Activated CD4-positive, alpha-beta T cell treated with anti-CD3 and anti-CD28 coated beads, Interleukin-2, amount 10 ng/mL, durations not matched to agents 24 days and 14 days (primary cell): ENCODE measurements around the gene GPC4. TPM values are rescaled to one million over a fixed set of nuclear protein-coding genes. Genes with fewer than 3 reads are reported as not detected.
A peak's percentile ranks its signal among the peaks of the same experiment; 100 is the strongest.

Source experiments
- DNase-seq: peaks from one replicate; pipeline ENCODE4 v3.0.0; 2022
- H3K27ac Mint-ChIP-seq: one replicate; pipeline ENCODE4 v1.8.0; 2022; ENCODE audit warnings: mild to moderate bottlenecking, mixed read lengths
- H3K27me3 Mint-ChIP-seq: one replicate; pipeline ENCODE4 v1.8.0; 2022; ENCODE audit warnings: mixed read lengths
- H3K36me3 Mint-ChIP-seq: one replicate; pipeline ENCODE4 v1.8.0; 2022; ENCODE audit warnings: low read depth, mild to moderate bottlenecking, mixed read lengths
- H3K4me1 Mint-ChIP-seq: one replicate; pipeline ENCODE4 v1.8.0; 2021; ENCODE audit warnings: mixed read lengths
- H3K4me3 Mint-ChIP-seq: one replicate; pipeline ENCODE4 v1.8.0; 2022; ENCODE audit warnings: mild to moderate bottlenecking, moderate library complexity, mixed read lengths
- H3K9me3 Mint-ChIP-seq: one replicate; pipeline ENCODE4 v1.8.0; 2021; ENCODE audit warnings: mixed read lengths
- intact Hi-C: fragments of 100-400 bp; cut with micrococcal nuclease; formaldehyde crosslinking; loops from one replicate; pipeline ENCODE4 v1.15.1; 2023
- total RNA-seq: library from RNA; stranded (reverse); gene quantifications from 2 replicates; pipeline ENCODE4 v1.2.3, GENCODE V29; 2022

Gene GPC4
- total RNA-seq = 0.05 TPM in 1 of 2 replicates, not detected in the other

DNA sequence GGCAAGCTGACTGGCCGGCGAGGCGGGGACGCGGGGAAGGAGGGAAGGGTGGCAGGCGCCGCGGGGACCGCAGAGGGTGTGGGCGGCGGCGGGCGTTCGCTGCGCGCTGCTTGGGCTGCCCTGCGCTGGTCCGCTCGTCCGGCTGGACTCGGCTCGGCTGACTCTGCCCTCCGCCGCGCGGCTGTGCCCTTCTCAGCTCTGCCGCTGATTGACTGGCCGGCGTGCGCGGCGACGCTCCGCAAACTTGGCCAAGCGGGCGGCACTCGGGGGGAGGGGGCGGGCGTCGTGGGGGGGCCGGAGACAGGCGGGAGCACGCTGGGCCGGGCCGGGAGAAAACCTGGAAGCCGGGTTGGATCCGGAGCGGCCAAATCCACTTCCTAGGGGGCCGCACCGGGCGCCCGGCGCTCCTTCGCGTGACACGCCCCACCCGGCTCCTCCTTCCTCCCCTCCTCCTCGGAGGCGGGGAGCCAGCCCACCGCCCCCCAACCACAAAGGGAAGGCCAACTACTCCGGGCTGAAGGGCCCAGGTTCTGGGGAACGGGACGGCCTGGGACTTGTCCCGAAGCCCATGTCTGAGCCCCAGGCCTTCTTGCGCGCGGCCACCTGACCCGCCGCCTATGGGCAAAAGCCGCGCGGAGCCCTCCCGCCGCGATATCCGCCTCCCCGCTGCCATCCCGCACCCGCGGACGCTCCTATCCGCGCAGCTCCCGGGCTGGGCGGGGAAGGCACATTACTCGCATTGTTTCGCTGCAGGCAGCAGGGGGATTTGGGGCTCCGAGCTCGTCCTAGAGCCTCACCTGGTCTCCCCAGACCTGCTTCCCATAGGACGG, at the start of gene GPC4:
Gene GPC4, minus strand, starts transcription at position 214 of the 830 bp plus-strand sequence. CDS start 524 bp downstream, outside the sequence.
- intact Hi-C loops = no loop called here
- H3K4me1 Mint-ChIP-seq = peaks cover 1% of the 10 kb centered on the region
- no peak within 1 kb of the TSS for H3K27ac Mint-ChIP-seq
- peak; percentile 49 for DNase-seq
- H3K9me3 Mint-ChIP-seq = no peaks in the 10 kb centered on the region
- H3K4me3 Mint-ChIP-seq = peak within 1 kb of the TSS; percentile 73
- H3K27me3 Mint-ChIP-seq = peaks cover 48% of the 10 kb centered on the region
- H3K36me3 Mint-ChIP-seq = no peaks in the 10 kb centered on the region

DNA sequence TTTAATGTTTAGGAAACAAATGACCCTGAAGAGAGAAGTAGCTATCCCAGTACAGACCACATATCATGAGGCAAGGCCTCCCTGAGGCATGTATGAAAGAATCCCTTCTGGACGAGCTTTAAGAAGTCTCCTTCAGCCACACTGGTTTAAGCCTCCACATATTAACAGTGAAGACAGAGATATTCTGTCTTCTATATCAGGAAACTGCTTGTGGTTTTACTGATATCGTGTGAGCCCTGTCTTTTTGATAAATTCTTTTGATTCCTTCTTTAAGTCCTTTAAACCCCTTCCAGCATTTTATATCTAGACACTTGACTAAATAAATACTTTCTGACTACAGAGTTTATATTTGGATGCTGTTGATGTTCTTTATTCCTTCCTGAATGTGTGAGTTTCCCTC, 45.9 kb upstream of the GPC4 start:
- no peaks in the 10 kb centered on the region for H3K27me3 Mint-ChIP-seq
- no peaks in the 10 kb centered on the region for H3K36me3 Mint-ChIP-seq
- intact Hi-C loops = no loop called here
- DNase-seq = no peak
- H3K27ac Mint-ChIP-seq = no peak overlapping the region
- H3K9me3 Mint-ChIP-seq = no peaks in the 10 kb centered on the region
- H3K4me3 Mint-ChIP-seq = no peak overlapping the region
- no peaks in the 10 kb centered on the region for H3K4me1 Mint-ChIP-seq

DNA sequence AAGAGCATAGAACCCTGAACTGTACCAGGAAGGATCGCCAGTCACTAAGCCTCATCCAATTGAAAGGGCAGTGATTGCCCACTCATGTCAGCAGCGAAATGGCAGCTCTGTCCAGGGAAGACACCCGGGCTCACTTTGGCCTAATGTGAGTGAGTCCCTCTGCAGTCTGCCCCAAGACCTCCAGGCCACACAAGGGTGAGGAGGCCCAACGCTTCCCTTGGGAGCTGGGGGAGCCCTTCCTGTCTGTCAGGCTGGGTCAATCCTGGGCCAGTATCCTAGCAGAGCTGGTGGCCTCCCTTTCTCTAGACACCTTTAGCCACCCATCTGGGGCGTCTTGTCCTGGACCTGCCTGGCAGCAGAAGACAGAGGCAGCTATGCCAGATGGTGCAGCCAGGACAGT, 39.6 kb upstream of the GPC4 start:
- Mint-ChIP-seq H3K36me3 (no peaks in the 10 kb centered on the region), H3K4me1 (no peaks in the 10 kb centered on the region), H3K27me3 (no peaks in the 10 kb centered on the region), H3K9me3 (no peaks in the 10 kb centered on the region), H3K27ac (no peak overlapping the region), H3K4me3 (no peak overlapping the region)
- no peak for DNase-seq
- intact Hi-C loops = no loop called here

GRCh38 chrX:133454491-133454914, 39.2 kb upstream of the GPC4 start:
- no peak overlapping the region for H3K4me3 Mint-ChIP-seq
- intact Hi-C loops = no loop called here
- H3K36me3 Mint-ChIP-seq = no peaks in the 10 kb centered on the region
- H3K4me1 Mint-ChIP-seq = no peaks in the 10 kb centered on the region
- no peaks in the 10 kb centered on the region for H3K27me3 Mint-ChIP-seq
- H3K9me3 Mint-ChIP-seq = no peaks in the 10 kb centered on the region
- no peak for DNase-seq
- H3K27ac Mint-ChIP-seq = no peak overlapping the region

- Mint-ChIP-seq H3K36me3 (no peaks in the 10 kb centered on the region), H3K27me3 (peaks cover 6% of the 10 kb centered on the region), H3K4me1 (peaks cover 3% of the 10 kb centered on the region)
Observed at GRCh38 chrX:133448512-133449076, 33.3 kb upstream of the GPC4 start.

GRCh38 chrX:133444952-133445831, 29.9 kb upstream of the GPC4 start:
- Mint-ChIP-seq H3K27ac (no peak overlapping the region), H3K4me1 (peaks cover 3% of the 10 kb centered on the region), H3K36me3 (no peaks in the 10 kb centered on the region), H3K9me3 (no peaks in the 10 kb centered on the region), H3K27me3 (peaks cover 6% of the 10 kb centered on the region), H3K4me3 (no peak overlapping the region)
- intact Hi-C loops = no loop called here
- DNase-seq = no peak

More at GRCh38 chrX:133448512-133449076, 33.3 kb upstream of the GPC4 start:
- Mint-ChIP-seq H3K9me3 (no peaks in the 10 kb centered on the region), H3K4me3 (no peak overlapping the region), H3K27ac (no peak overlapping the region)
- intact Hi-C loops = no loop called here
- DNase-seq = no peak

DNA sequence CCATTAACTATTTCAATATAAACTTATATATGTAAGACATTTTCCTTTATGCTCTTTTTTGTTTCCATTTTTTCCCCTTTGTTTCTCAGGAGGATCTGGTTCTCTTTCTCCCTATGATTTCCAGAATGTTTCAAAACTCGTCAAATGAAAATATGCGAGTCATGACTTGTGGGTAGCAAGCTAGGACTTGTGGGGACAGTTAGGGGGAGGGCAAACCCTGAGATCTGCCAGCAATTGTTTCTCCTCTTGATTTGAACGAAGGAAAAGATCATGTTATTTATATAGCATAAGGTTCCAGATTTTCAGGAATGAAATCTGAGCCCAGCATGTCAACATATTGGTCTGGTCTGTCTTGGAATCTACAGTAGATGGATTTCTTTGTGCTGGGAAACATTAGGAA, 28.9 kb upstream of the GPC4 start:
- Mint-ChIP-seq H3K27me3 (peaks cover 6% of the 10 kb centered on the region), H3K27ac (no peak overlapping the region), H3K4me3 (no peak overlapping the region), H3K4me1 (peaks cover 3% of the 10 kb centered on the region), H3K36me3 (no peaks in the 10 kb centered on the region), H3K9me3 (no peaks in the 10 kb centered on the region)
- intact Hi-C loops = no loop called here
- no peak for DNase-seq

GRCh38 chrX:133440797-133441163, 25.5 kb upstream of the GPC4 start:
- intact Hi-C loops = no loop called here
- Mint-ChIP-seq H3K9me3 (no peaks in the 10 kb centered on the region), H3K27me3 (peaks cover 6% of the 10 kb centered on the region), H3K27ac (no peak overlapping the region), H3K36me3 (no peaks in the 10 kb centered on the region), H3K4me3 (no peak overlapping the region), H3K4me1 (peaks cover 3% of the 10 kb centered on the region)
- DNase-seq = no peak

- Mint-ChIP-seq H3K4me3 (no peak overlapping the region), H3K9me3 (no peaks in the 10 kb centered on the region), H3K27ac (no peak overlapping the region), H3K4me1 (peaks cover under 1% of the 10 kb centered on the region), H3K36me3 (no peaks in the 10 kb centered on the region), H3K27me3 (peaks cover 2% of the 10 kb centered on the region)
- DNase-seq = no peak
- intact Hi-C loops = no loop called here
Observed at GRCh38 chrX:133440081-133440796, 24.9 kb upstream of the GPC4 start.

DNA sequence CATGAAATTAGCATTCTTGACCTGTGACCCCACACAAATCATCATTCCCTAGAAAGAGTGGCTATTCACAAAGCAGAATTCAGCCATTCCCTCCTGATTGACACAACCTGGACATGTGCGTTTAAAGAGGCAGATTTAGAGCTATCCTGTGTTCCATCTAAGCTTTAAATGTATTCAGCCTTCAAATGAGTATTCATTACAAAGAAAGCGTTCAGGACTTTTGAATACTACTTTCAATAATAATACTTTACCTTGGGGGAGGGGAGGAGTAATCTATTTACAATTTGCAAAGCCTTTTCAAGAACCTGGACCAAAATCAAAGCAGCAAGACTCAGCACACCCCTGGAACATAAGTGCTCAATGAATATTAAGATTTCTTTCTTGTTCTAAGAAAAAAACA, 22.5 kb upstream of the GPC4 start:
- intact Hi-C loops = no loop called here
- DNase-seq = no peak
- H3K4me3 Mint-ChIP-seq = no peak overlapping the region
- H3K27ac Mint-ChIP-seq = no peak overlapping the region
- H3K27me3 Mint-ChIP-seq = no peaks in the 10 kb centered on the region
- H3K4me1 Mint-ChIP-seq = no peaks in the 10 kb centered on the region
- no peaks in the 10 kb centered on the region for H3K9me3 Mint-ChIP-seq
- H3K36me3 Mint-ChIP-seq = no peaks in the 10 kb centered on the region

DNA sequence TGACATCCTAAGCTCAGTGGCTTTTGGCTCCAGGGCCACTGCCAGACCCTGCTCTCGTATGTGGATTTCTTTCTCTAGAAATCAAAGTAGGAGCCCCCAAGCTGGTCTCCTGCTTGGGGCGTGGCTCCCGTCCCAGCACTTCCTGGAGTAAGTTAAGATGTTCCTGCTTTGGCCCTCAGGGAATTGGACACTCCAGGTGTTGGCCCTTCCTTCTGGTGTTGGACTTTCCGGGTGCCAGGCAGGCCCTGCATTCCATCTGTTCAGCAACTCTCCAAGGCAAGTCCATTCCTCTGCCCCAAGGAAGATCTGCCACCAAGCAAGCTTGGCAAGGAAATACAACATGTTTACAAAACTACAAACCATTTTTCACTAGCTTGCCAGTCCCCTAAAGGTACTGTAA, 22.1 kb upstream of the GPC4 start:
- no peaks in the 10 kb centered on the region for H3K36me3 Mint-ChIP-seq
- H3K27ac Mint-ChIP-seq = no peak overlapping the region
- no peaks in the 10 kb centered on the region for H3K4me1 Mint-ChIP-seq
- DNase-seq = no peak
- H3K4me3 Mint-ChIP-seq = no peak overlapping the region
- H3K9me3 Mint-ChIP-seq = no peaks in the 10 kb centered on the region
- intact Hi-C loops = no loop called here
- H3K27me3 Mint-ChIP-seq = no peaks in the 10 kb centered on the region

DNA sequence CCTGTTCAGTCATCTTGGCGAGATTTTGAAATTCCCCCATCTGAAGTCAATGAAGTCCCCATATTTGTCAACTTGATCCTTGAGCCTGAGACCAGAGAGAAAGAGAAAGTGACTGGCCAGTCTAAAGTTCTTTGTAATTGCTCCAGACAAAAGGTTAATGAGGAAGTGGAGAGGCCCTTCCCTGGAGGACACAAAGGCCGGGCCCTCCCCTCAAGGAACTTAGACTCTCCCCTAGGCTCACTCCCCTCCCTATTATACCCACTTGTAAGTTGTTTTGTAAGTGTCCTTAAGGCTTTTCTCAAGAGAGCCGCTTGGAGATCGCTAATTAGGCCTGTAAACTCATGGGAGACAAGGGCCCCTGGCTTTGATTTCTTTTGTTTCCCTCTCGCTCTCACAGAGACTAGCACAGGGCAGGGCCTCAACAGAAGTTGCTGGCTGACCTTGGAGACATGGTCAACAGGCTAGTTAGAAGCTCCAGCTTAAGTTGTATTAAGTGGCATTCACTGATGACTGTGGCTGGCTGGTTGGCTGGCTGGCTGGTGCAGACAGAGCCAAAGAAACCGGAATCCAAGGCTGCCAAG, 20.3 kb upstream of the GPC4 start:
- Mint-ChIP-seq H3K36me3 (no peaks in the 10 kb centered on the region), H3K4me1 (no peaks in the 10 kb centered on the region), H3K9me3 (no peaks in the 10 kb centered on the region), H3K27ac (no peak overlapping the region), H3K27me3 (no peaks in the 10 kb centered on the region), H3K4me3 (no peak overlapping the region)
- intact Hi-C loops = no loop called here
- no peak for DNase-seq

GRCh38 chrX:133434197-133434820, 19.0 kb upstream of the GPC4 start:
- intact Hi-C loops = no loop called here
- no peaks in the 10 kb centered on the region for H3K4me1 Mint-ChIP-seq
- H3K9me3 Mint-ChIP-seq = no peaks in the 10 kb centered on the region
- H3K27ac Mint-ChIP-seq = no peak overlapping the region
- H3K27me3 Mint-ChIP-seq = no peaks in the 10 kb centered on the region
- no peak overlapping the region for H3K4me3 Mint-ChIP-seq
- H3K36me3 Mint-ChIP-seq = no peaks in the 10 kb centered on the region
- DNase-seq = no peak
